ENCODE results near the gene YBEY.

DNA sequence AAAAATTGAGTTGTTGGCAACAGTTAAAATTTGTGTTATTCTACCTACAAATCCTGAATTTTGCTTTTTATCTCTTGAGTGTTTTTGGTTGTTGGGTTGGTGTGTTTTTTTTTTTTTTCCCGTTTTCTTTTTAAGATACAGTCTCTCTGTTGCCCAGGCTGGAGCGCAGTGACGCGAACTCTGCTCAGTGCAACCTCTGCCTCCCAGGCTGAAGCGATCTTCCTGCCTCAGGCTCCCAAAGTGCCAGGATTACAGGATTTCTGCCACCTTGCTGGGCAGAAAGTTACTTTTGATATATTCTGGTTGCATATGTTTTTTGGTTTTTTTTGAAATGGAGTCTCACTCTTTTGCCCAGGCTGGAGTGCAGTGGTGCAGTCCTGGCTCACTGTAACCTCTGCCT lies 42.0 kb downstream of the YBEY start:
- TF ChIP-seq, protein P1, sequence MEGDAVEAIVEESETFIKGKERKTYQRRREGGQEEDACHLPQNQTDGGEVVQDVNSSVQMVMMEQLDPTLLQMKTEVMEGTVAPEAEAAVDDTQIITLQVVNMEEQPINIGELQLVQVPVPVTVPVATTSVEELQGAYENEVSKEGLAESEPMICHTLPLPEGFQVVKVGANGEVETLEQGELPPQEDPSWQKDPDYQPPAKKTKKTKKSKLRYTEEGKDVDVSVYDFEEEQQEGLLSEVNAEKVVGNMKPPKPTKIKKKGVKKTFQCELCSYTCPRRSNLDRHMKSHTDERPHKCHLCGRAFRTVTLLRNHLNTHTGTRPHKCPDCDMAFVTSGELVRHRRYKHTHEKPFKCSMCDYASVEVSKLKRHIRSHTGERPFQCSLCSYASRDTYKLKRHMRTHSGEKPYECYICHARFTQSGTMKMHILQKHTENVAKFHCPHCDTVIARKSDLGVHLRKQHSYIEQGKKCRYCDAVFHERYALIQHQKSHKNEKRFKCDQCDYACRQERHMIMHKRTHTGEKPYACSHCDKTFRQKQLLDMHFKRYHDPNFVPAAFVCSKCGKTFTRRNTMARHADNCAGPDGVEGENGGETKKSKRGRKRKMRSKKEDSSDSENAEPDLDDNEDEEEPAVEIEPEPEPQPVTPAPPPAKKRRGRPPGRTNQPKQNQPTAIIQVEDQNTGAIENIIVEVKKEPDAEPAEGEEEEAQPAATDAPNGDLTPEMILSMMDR (IDR thresholded peaks at IDR 0.05): no peak
- no peak for TF ChIP-seq POLR2A (IDR thresholded peaks at IDR 0.05)

Measured in thyroid gland (tissue), 4 donors.